Chondrocyte (in vitro differentiated cells): ENCODE data around the gene LILRA1. TPM values are rescaled to one million over a fixed set of nuclear protein-coding genes. Genes with fewer than 3 reads are reported as not detected.

Experiments used
- DNase-seq: peaks from one replicate; pipeline ENCODE4 v3.0.0; 2021; ENCODE audit warnings: mixed read lengths, low spot score
- H3K27ac Mint-ChIP-seq: one replicate; pipeline ENCODE4 v1.8.0; 2021; ENCODE audit warnings: mild to moderate bottlenecking, moderate library complexity, mixed read lengths; ENCODE audit not compliant: unreplicated experiment
- H3K27me3 Mint-ChIP-seq: 2 replicates; pipeline ENCODE4 v1.8.0; 2021; ENCODE audit warnings: low read depth, mixed read lengths
- H3K36me3 Mint-ChIP-seq: 2 replicates; pipeline ENCODE4 v1.8.0; 2021; ENCODE audit warnings: low read depth, mixed read lengths
- H3K4me1 Mint-ChIP-seq: 2 replicates; pipeline ENCODE4 v1.8.0; 2021; ENCODE audit warnings: low read depth, mild to moderate bottlenecking, mixed read lengths
- H3K4me3 Mint-ChIP-seq: one replicate; pipeline ENCODE4 v1.8.0; 2021; ENCODE audit warnings: mild to moderate bottlenecking, moderate library complexity, mixed read lengths; ENCODE audit not compliant: unreplicated experiment
- H3K9me3 Mint-ChIP-seq: 2 replicates; pipeline ENCODE4 v1.8.0; 2021; ENCODE audit warnings: low read depth, mixed read lengths
- CTCF ChIP-seq: fragments of 200-600 bp; sonication (generic); IDR thresholded peaks from 2 replicates; pipeline ENCODE4 v1.5.0; 2021; ENCODE audit warnings: antibody characterized with exemption, mild to moderate bottlenecking, moderate library complexity
- microRNA-seq: library from miRNA; unstranded; fragments of <30 nt; microRNA quantifications from one replicate; pipeline ENCODE4 v1.2.0, GENCODE V29; 2020; ENCODE audit warnings: borderline number of aligned reads
- total RNA-seq: library from RNA; stranded (reverse); gene quantifications from 3 replicates; pipeline ENCODE4 v1.2.1, GENCODE V29; 2021

LILRA1 gene
- total RNA-seq, 1 donor from 2014 or later = not detected

GRCh38 chr19:54644056-54644455 lies 50.6 kb downstream of the LILRA1 start:
- no peaks in the 10 kb centered on the region for H3K27me3 Mint-ChIP-seq
- DNase-seq = no peak
- no peak for TF ChIP-seq CTCF
- H3K4me1 Mint-ChIP-seq = no peaks in the 10 kb centered on the region
- no peaks in the 10 kb centered on the region for H3K36me3 Mint-ChIP-seq
- H3K27ac Mint-ChIP-seq = no peak overlapping the region
- H3K4me3 Mint-ChIP-seq = no peak overlapping the region
- peaks cover 23% of the 10 kb centered on the region for H3K9me3 Mint-ChIP-seq

- no peak for DNase-seq
- no peak overlapping the region for H3K4me3 Mint-ChIP-seq
- no peaks in the 10 kb centered on the region for H3K27me3 Mint-ChIP-seq
- H3K36me3 Mint-ChIP-seq = no peaks in the 10 kb centered on the region
- H3K9me3 Mint-ChIP-seq = peaks cover 13% of the 10 kb centered on the region
- no peak overlapping the region for H3K27ac Mint-ChIP-seq
- no peak for TF ChIP-seq CTCF
- no peaks in the 10 kb centered on the region for H3K4me1 Mint-ChIP-seq
Observed at GRCh38 chr19:54646331-54646841, 53.0 kb downstream of the LILRA1 start.

- no peak for DNase-seq
- Mint-ChIP-seq H3K4me3 (no peak overlapping the region), H3K27ac (no peak overlapping the region), H3K27me3 (no peaks in the 10 kb centered on the region), H3K36me3 (no peaks in the 10 kb centered on the region), H3K9me3 (peaks cover 9% of the 10 kb centered on the region), H3K4me1 (no peaks in the 10 kb centered on the region)
- no peak for TF ChIP-seq CTCF
Observed at GRCh38 chr19:54648129-54648528, 54.7 kb downstream of the LILRA1 start.

GRCh38 chr19:54650108-54650655 lies 56.8 kb downstream of the LILRA1 start:
- no peak for DNase-seq
- H3K9me3 Mint-ChIP-seq = peaks cover 7% of the 10 kb centered on the region
- no peak for TF ChIP-seq CTCF
- H3K4me1 Mint-ChIP-seq = no peaks in the 10 kb centered on the region
- H3K27me3 Mint-ChIP-seq = no peaks in the 10 kb centered on the region
- no peak overlapping the region for H3K27ac Mint-ChIP-seq
- no peak overlapping the region for H3K4me3 Mint-ChIP-seq
- H3K36me3 Mint-ChIP-seq = no peaks in the 10 kb centered on the region

Small RNA genes within 50 kb of the gene (microRNA-seq; reads per million reads assigned to microRNA genes)
- not detected for gene MIR8061

Other genes with a start within 250 kb of the LILRA1 start
- gene LAIR1, start 228.7 kb upstream of the LILRA1 start, total RNA-seq = not detected in 3 replicates
- gene TTYH1, start 178.2 kb upstream of the LILRA1 start, total RNA-seq = 0.49 TPM in 1 of 3 replicates, not detected in the others
- 110 to 166 TPM (median 116 TPM) in 3 replicates for gene LENG8, start 144.4 kb upstream of the LILRA1 start, total RNA-seq
- 10.2 to 14.8 TPM (median 13.2 TPM) in 3 replicates for gene LENG9, start 129.9 kb upstream of the LILRA1 start, total RNA-seq
- gene CDC42EP5, start 120.3 kb upstream of the LILRA1 start, total RNA-seq = 62.9 to 66.4 TPM (median 66.4 TPM) in 3 replicates
- gene LAIR2, start 90.8 kb upstream of the LILRA1 start, total RNA-seq = not detected in 3 replicates
- gene LILRA2, start 19.8 kb upstream of the LILRA1 start, total RNA-seq = not detected in 3 replicates
- gene LILRB1, start 36.9 kb downstream of the LILRA1 start, total RNA-seq = not detected in 3 replicates
- not detected in 3 replicates for gene LILRB4, start 69.4 kb downstream of the LILRA1 start, total RNA-seq
- not detected in 3 replicates for gene KIR3DL3, start 130.8 kb downstream of the LILRA1 start, total RNA-seq
- gene KIR2DL3, start 144.9 kb downstream of the LILRA1 start, total RNA-seq = not detected in 3 replicates
- gene KIR2DL1, start 176.2 kb downstream of the LILRA1 start, total RNA-seq = not detected in 3 replicates
- gene KIR2DL4, start 210.0 kb downstream of the LILRA1 start, total RNA-seq = not detected in 3 replicates
- gene KIR3DL1, start 222.8 kb downstream of the LILRA1 start, total RNA-seq = not detected in 3 replicates
- gene KIR2DS4, start 239.0 kb downstream of the LILRA1 start, total RNA-seq = not detected in 3 replicates